A673 (cell line): ENCODE results near the gene NAT10. TPM values are rescaled to one million over a fixed set of nuclear protein-coding genes. Genes with fewer than 3 reads are reported as not detected.

ENCODE experiments used
- BruUV-seq: library from RNA; stranded (reverse); fragments of 400-500 nt; replicated peaks from 2 replicates; lab custom pipeline; 2021; lab: Mats Ljungman, UMichigan
- CTCF ChIA-PET: fragments of 300-600 bp; sonication (Branson Sonifier 250); formaldehyde crosslinking; loops from one replicate; lab custom pipeline; 2022; ENCODE audit warnings: antibody characterized with exemption; lab: Charles Lee
- POLR2A ChIA-PET: fragments of 300-600 bp; sonication (Branson Sonifier 250); formaldehyde crosslinking; loops from one replicate; lab custom pipeline; 2022; ENCODE audit warnings: antibody characterized with exemption; ENCODE audit not compliant: low non-redundant PET; lab: Charles Lee
- DNase-seq: peaks from one replicate; pipeline ENCODE4 v3.0.0-alpha.2; 2015; ENCODE audit warnings: low spot score
- H3K27ac ChIP-seq: fragments of 200-600 bp; sonication (generic); 2 replicates; pipeline ENCODE4 v1.5.1; 2016; ENCODE audit warnings: mixed run types, low read depth, mild to moderate bottlenecking, mixed read lengths, antibody characterized with exemption, low read length; ENCODE audit not compliant: poor library complexity, severe bottlenecking
- H3K27me3 ChIP-seq: fragments of 200-600 bp; sonication (generic); replicated peaks from 2 replicates; pipeline ENCODE4 v1.6.1; 2017; ENCODE audit warnings: mixed run types, low read depth, mild to moderate bottlenecking, mixed read lengths, antibody characterized with exemption, low read length; ENCODE audit not compliant: insufficient read depth, poor library complexity
- H3K36me3 ChIP-seq: fragments of 200-600 bp; sonication (generic); 2 replicates; pipeline ENCODE4 v1.6.1; 2016; ENCODE audit warnings: mixed run types, mild to moderate bottlenecking, mixed read lengths, antibody characterized with exemption, low read length; ENCODE audit not compliant: insufficient read depth, poor library complexity, severe bottlenecking
- H3K4me1 ChIP-seq: fragments of 200-600 bp; sonication (generic); 2 replicates; pipeline ENCODE4 v1.6.1; 2017; ENCODE audit warnings: mixed run types, mild to moderate bottlenecking, mixed read lengths, antibody characterized with exemption, low read length; ENCODE audit not compliant: insufficient read depth, poor library complexity, severe bottlenecking
- H3K4me3 ChIP-seq: fragments of 200-600 bp; sonication (generic); 2 replicates; pipeline ENCODE4 v1.5.1; 2016; ENCODE audit warnings: low read depth, mixed run types, mild to moderate bottlenecking, mixed read lengths, low read length; ENCODE audit not compliant: poor library complexity, severe bottlenecking
- H3K9me3 ChIP-seq: fragments of 200-600 bp; sonication (generic); 2 replicates; pipeline ENCODE4 v1.6.1; 2016; ENCODE audit warnings: mixed run types, low read depth, mild to moderate bottlenecking, mixed read lengths, antibody characterized with exemption, low read length; ENCODE audit not compliant: poor library complexity, severe bottlenecking
- CTCF ChIP-seq: fragments of 300-800, 200-600 bp; sonication (generic); conservative IDR thresholded peaks from 2 replicates; pipeline ENCODE4 v1.5.1; 2017; ENCODE audit warnings: low read depth, mild to moderate bottlenecking, antibody characterized with exemption, low read length, moderate library complexity, mixed read lengths
- EZH2 ChIP-seq: fragments of 200-600 bp; sonication (generic); IDR thresholded peaks from 2 replicates; pipeline ENCODE4 v1.6.1; 2017; ENCODE audit warnings: borderline replicate concordance, low read depth, mild to moderate bottlenecking, mixed read lengths, antibody characterized with exemption, low read length; ENCODE audit not compliant: poor library complexity, severe bottlenecking
- intact Hi-C: fragments of 100-400 bp; cut with micrococcal nuclease; formaldehyde crosslinking; loops from one replicate; pipeline ENCODE4 v1.10.0; 2022; ENCODE audit not compliant: unreplicated experiment
- total RNA-seq: library from RNA; stranded (reverse); gene quantifications from 2 replicates; pipeline ENCODE4 v1.2.3, GENCODE V29; 2021

The NAT10 gene
- total RNA-seq, 1 experiment from 2014 or later: 192 TPM

- DNase-seq: no peak
These were observed 57.0 kb downstream of the NAT10 start for GRCh38 chr11:34162493-34162820.

DNA sequence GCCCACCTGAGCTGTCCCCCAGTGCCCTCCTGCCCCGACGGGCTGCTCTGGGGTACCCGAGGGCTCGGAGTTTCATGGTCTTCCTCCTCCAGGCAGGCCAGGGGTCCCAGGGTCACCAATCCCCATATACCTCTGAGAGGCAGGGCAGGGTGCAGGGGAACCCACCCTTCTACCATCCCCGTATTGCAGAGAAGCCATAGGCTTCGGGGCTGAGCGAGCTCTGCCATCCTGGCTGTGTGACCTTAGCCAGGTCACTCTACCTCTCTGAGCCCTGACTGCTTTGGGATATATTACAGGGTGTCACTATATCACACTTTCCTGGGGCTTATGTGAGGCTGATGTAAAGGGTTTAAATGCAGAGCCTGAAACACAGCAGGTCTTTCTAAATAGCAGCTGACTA lies 57.4 kb downstream of the NAT10 start:
- Histone ChIP-seq H3K27me3 (no peaks in the 10 kb centered on the region), H3K4me3 (no peak overlapping the region), H3K36me3 (peaks cover 21% of the 10 kb centered on the region), H3K9me3 (no peaks in the 10 kb centered on the region), H3K4me1 (no peaks in the 10 kb centered on the region), H3K27ac (no peak overlapping the region)
- POLR2A ChIA-PET: no interaction called here
- CTCF ChIA-PET: no interaction called here
- no TSS peak for BruUV-seq
- intact Hi-C loops: no loop called here
- DNase-seq: no peak
- TF ChIP-seq EZH2 (no peak), CTCF (no peak)

More at GRCh38 chr11:34162493-34162820, 57.0 kb downstream of the NAT10 start:
- TF ChIP-seq CTCF (no peak), EZH2 (no peak)
- CTCF ChIA-PET: no interaction called here
- no peaks in the 10 kb centered on the region for H3K9me3 ChIP-seq
- BruUV-seq: no TSS peak
- H3K27me3 ChIP-seq: no peaks in the 10 kb centered on the region
- no peaks in the 10 kb centered on the region for H3K4me1 ChIP-seq
- H3K27ac ChIP-seq: no peak overlapping the region
- no peak overlapping the region for H3K4me3 ChIP-seq
- intact Hi-C loops: no loop called here
- POLR2A ChIA-PET: no interaction called here
- peaks cover 23% of the 10 kb centered on the region for H3K36me3 ChIP-seq

DNA sequence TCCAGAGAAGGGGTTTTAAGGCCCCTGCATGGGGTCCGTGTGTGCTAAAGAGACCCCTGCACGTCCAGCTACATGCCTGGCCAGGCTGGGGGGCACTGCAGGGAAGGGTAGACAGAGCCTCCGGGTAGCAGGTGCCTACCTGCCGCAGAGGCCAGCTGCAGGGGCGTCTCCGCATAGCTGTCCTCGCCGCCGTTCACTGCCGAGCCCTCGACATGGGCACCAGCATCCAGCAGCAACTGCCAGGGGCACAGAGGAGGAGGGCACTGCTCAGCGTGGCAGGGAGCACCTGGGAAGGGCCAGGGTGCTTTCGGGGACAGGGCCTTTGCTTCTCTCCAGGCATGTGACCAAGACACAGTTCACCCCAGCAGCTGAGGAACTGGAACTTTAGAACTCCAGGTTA lies 59.7 kb downstream of the NAT10 start:
- no peak overlapping the region for H3K27ac ChIP-seq
- DNase-seq: no peak
- intact Hi-C loops: no loop called here
- H3K27me3 ChIP-seq: no peaks in the 10 kb centered on the region
- ChIA-PET CTCF (interaction anchor here (1.1 to 1.8 kb wide), 2 partner anchors 9 to 14 kb away, joined by 6 read pairs; no protein-coding TSS in a partner anchor), POLR2A (no interaction called here)
- no peak overlapping the region for H3K4me3 ChIP-seq
- no TSS peak for BruUV-seq
- no peaks in the 10 kb centered on the region for H3K9me3 ChIP-seq
- no peaks in the 10 kb centered on the region for H3K4me1 ChIP-seq
- H3K36me3 ChIP-seq: peaks cover 10% of the 10 kb centered on the region
- no peak for TF ChIP-seq EZH2
- no peak for TF ChIP-seq CTCF
